NCI-H2081 treated with DMSO at 0.1 percent for 48 hours (cell line): ENCODE data around the gene DNMT3L.
"Not testable (repeated sequence)": the region's sequence is repeated elsewhere in the genome, so short reads cannot be mapped to it uniquely, and the experiment has no call there.

ENCODE experiments used
- DNase-seq: peaks from one replicate; lab custom pipeline; 2025; lab: John Stamatoyannopoulos, UW

The DNMT3L gene

GRCh38 chr21:44249204-44250037 is 12.3 kb downstream of the DNMT3L start:
- not testable (repeated sequence) for DNase-seq

DNA sequence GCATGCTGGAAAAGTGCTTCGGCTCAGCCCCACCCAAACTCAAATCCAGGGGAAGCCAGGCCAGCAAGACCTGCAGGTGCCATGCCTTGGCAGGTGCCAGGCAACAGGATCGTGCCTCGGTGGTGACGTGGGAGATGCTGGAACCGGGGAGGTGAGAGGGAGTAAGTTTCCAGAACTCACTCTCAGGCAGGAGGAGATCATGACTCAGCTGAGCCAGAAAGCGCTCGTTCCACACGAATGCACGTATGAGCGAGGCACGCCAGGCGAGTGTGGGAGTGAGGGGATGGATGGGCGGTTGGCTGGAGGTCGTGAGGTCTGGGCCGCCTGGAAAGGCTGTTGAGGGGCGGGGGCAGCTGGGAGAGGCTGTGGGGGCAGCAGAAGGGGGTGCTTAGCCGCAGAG is 13.8 kb downstream of the DNMT3L start:
- not testable (repeated sequence) for DNase-seq

DNA sequence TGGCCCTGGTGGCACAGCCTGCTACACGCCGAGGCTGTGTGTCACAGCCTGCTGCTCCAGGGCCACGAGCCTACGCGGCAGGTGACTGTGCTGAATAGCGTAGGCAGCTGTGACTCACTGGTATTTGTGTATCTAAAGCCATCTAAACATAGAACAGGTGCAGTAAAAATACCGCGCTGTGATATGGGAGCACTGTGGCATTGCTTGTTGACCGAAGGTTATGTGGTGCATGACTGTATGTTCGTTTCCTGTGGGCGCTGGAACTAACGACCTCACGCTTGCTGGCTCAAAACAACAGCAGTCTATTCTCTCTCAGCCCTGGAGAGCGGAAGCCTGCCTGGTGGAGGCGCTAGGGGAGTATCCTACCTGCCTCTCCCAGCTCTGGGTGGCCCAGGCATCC is 17.7 kb downstream of the DNMT3L start:
- DNase-seq, result not testable (repeated sequence)

- DNase-seq, result not testable (repeated sequence)
Measured at GRCh38 chr21:44241281-44241680, 20.4 kb downstream of the DNMT3L start.

DNA sequence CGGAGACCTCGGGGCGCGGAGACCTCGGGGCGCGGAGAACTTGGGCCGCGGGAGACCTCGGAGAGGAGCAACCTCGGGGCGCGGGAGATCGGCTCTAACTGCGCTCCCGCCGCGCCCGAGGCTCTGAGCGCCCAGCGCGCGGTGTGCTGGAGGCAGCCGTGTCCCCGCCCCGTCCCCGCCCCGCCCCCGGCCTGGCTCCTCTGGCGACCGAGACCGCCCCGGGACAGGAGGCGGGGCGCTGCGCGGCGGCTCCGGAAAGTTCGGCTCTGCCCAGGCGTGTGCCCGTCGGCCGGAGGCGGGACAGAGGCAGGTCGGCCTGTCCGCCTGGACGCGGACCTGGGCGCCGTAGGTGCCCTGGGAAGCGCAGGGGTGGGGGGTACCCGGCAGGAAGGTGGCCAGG is 20.9 kb downstream of the DNMT3L start, which contains the start of gene ICOSLG:
ICOSLG (minus strand) TSS at position 102 of the 400 bp plus-strand sequence. CDS start 126 bp downstream, outside the sequence.
- DNase-seq, result not testable (repeated sequence)

DNA sequence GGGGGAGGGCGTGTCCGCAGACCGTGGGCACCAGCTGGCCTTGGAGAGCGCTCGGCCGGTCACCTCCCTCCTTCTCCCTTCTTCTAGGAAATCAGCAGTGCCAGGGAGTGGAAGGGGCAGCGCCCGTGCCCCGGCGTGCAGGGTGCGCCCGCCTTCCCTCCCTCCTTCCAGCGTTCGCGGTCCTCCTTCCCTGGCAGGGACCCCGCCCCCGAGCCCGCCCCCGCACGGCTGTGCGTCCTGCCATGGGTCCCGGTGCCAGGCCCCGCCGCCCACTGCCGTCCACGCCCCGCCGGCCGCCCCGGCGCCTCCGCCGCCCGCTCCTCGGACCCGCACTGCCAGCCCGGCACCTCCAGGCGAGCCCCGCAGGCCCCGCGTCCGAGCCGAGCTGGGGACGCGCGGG is 21.3 kb downstream of the DNMT3L start:
- DNase-seq, result not testable (repeated sequence)

DNA sequence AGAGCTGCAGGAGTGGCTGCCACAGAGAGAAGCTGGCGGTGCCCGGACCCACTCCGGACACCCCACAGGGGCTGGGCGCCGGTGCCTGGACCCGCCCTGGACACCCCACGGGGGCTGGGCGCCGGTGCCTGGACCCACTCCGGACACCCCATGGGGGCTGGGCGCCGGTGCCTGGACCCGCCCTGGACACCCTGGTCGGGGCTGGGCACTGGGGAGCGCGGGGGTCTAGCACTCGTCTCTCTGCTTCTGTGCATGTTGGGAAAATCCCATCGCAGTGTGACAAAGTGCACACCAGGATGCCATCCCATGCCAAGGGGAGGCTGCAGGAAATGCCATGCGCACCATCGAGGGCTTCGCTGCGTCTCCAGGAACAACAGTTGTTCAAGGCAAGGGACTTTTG is 32.1 kb downstream of the DNMT3L start:
- not testable (repeated sequence) for DNase-seq

GRCh38 chr21:44228109-44228508 is 33.6 kb downstream of the DNMT3L start:
- not testable (repeated sequence) for DNase-seq

GRCh38 chr21:44227614-44228013 is 34.1 kb downstream of the DNMT3L start:
- DNase-seq, result not testable (repeated sequence)

- not testable (repeated sequence) for DNase-seq
Measured at GRCh38 chr21:44225605-44226004, 36.1 kb downstream of the DNMT3L start.

GRCh38 chr21:44223334-44223733 is 38.4 kb downstream of the DNMT3L start:
- DNase-seq, result not testable (repeated sequence)

DNA sequence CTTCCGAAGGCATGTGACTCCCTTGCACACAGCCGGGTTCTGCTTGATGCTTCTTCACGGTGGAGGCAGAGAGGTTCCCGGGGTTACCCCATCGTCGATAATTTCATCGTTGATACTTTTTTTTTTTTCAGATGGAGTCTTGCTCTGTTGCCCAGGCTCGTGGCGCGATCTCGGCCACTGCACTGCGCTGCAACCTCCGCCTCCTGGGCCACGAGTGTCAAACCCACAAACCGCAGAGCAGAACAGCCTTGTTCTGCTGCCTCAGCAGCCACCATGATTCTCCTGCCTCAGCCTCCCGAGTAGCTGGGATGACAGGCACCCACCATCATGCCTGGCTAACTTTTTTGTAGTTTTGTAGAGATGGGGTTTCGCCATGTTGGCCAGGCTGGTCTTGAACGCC is 41.0 kb downstream of the DNMT3L start:
- not testable (repeated sequence) for DNase-seq

- not testable (repeated sequence) for DNase-seq
Measured at GRCh38 chr21:44218461-44218860, 43.2 kb downstream of the DNMT3L start.

GRCh38 chr21:44211978-44212377 is 49.7 kb downstream of the DNMT3L start:
- not testable (repeated sequence) for DNase-seq

DNA sequence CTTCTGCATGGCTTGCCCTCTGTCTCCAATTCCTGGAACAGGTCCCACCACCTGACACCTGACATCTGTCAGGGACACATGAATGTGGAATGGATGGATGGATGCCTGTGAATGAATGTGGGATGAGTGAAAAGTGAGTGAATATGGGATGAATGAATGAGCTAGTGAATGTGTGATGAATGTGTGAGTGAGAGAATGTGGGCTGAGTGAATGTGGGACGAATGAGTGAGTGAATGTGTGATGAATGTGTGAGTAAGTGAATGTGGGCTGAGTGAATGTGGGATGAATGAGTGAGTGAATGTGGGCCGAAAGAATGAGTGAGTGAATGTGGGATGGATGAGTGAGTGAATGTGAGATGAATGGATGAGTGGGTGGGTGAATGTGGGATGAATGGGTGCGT is 50.1 kb downstream of the DNMT3L start:
- DNase-seq, result not testable (repeated sequence)

DNA sequence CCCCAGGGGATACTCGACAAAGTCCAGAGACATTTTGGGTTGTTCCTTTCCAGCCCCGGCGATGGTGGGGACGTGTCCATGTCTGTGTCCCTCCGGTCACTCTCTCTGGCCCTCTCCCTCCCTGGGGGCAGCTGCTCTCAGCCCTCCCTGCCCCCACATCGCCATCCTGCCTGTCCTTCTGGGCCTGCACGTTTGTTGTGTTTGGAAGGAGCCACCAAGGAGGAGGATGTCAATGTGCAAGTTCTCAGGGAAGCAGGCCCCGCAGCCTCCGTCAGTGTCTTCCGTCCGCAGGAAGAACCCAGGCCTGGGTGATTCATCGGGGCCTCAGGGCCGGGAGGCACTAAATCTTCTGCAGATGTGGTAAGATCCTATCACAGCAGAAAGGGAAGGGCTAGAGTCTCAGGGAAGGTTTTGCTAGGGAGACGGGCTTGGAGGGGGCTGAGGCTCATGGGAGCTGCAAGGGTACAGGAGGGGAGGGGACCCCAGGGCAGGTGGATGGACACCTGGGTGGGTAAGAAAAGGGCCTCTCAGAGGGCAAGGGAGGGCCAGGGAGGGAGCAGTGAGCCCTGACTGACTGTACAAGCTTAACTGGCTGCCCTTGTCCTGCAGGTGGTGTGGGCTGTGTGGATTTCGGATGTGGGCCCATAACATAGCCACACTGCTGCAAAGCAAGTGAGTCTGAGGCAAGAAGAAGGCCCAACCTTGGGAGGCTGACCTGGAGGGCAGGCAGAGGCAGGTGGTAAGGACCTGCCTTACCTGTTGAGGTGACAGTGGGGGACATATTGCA is 53.6 kb downstream of the DNMT3L start:
- DNase-seq, result not testable (repeated sequence)

- not testable (repeated sequence) for DNase-seq
Measured at GRCh38 chr21:44206698-44207676, 54.7 kb downstream of the DNMT3L start.

DNA sequence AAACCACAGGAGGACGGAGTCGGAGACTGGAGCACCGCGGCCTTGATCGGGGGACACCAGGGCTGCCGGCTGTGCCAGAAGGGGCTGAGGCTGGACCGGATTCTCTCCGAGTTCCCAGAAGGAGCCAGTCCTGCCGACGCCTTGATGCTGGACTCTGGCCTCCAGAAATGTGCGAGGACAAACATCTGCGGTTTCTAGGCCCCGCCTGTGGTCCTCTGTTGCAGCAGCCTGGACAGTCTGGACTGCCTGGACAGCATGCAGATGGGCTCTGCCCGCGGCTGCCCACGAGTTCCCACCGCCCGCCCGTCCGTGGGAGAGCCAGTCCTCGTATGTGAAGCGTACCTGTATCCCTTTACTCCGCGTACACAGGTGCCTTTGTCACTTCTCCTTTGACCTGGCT is 55.5 kb downstream of the DNMT3L start:
- not testable (repeated sequence) for DNase-seq

GRCh38 chr21:44202590-44203299 is 59.0 kb downstream of the DNMT3L start:
- DNase-seq, result not testable (repeated sequence)

DNA sequence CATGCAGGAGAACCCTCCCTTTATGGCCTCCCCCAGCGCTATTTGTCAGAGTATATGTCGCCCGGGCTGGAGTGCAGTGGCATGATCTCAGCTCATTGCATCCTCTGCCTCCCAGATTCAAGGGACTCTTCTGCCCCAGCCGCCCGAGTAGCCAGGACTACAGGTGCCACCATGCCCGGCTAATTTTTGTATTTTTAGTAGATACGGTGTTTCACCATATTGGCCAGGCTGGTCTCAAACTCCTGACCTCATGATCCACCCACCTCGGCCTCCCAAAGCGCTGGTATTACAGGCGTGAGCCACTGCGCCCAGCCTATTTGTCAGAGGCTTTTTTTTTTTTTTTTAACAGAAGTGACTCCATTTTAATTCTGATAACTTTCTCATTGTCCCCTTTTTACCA is 61.7 kb downstream of the DNMT3L start:
- not testable (repeated sequence) for DNase-seq

GRCh38 chr21:44199448-44199847 is 62.2 kb downstream of the DNMT3L start:
- no peak for DNase-seq
